ENCODE measurements around the gene ZNF778. TPM values are rescaled to one million over a fixed set of nuclear protein-coding genes. Genes with fewer than 3 reads are reported as not detected.
"Not testable (repeated sequence)": the region's sequence is repeated elsewhere in the genome, so short reads cannot be mapped to it uniquely, and the experiment has no call there.

The ZNF778 gene
- total RNA-seq, 1 donor from 2014 or later = 21.5 TPM

DNA sequence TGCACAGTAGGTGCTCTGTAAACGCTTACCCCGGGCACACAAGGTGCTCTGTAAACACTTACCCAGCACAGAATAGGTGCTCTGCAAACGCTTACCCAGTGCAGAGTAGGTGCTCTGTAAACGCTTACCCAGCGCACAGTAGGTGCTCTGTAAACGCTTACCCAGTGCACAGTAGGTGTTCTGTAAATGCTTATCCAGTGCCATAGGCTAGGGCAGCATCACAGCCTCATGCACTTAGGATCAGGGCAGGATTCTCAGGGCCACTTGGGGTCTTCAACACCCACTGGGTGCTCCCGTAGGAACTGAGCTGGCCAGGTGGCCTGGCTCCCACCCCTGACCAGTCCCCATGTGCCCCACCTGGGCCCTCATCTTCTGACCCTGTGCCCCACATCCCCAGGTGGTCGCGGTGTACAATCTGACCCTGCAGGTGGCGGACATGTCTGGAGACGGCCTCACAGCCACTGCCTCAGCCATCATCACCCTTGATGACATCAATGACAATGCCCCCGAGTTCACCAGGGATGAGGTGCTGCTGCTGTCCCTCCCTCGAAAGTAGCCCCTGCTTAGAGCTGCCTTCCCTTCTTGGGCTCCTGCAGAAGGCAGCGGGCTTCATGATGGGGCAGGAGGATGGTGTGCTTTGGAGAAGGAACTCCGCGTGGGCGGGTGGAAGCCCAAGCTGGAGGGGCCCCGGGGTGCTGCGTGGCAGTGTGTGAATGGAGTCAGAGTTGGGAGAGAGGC, 30.3 kb upstream of the ZNF778 start:
- H3K27ac Mint-ChIP-seq = no peak overlapping the region
- peaks cover 30% of the 10 kb centered on the region for H3F3A ChIP-seq (ENCODE audit: low read depth)
- H3K9ac ChIP-seq = no peak overlapping the region
- H3K9me3 ChIP-seq (ENCODE audit: low read depth) = no peaks in the 10 kb centered on the region
- H3K4me1 Mint-ChIP-seq = no peaks in the 10 kb centered on the region
- H3K4me3 ChIP-seq = no peak overlapping the region
- H3K27ac ChIP-seq = no peak overlapping the region
- peak overlapping the region; percentile 15 for H3K4me3 Mint-ChIP-seq
- no peaks in the 10 kb centered on the region for H3K79me2 ChIP-seq (ENCODE audit: low read depth)
- H4K20me1 ChIP-seq (ENCODE audit: low read depth) = no peaks in the 10 kb centered on the region
- H3K27me3 Mint-ChIP-seq (ENCODE audit: insufficient read depth, low read depth) = peaks cover 30% of the 10 kb centered on the region
- peak; percentile 42 for DNase-seq (ENCODE audit: low spot score)
- H3K4me1 ChIP-seq = no peaks in the 10 kb centered on the region
- H3K27me3 ChIP-seq = peaks cover 34% of the 10 kb centered on the region
- no peaks in the 10 kb centered on the region for H3K36me3 ChIP-seq
- no peak overlapping the region for H3K4me2 ChIP-seq
- no peaks in the 10 kb centered on the region for H3K36me3 Mint-ChIP-seq
- no peak overlapping the region for H2AFZ ChIP-seq (replicated peaks)
- no peaks in the 10 kb centered on the region for H3K9me3 Mint-ChIP-seq
- TF ChIP-seq, protein P1, sequence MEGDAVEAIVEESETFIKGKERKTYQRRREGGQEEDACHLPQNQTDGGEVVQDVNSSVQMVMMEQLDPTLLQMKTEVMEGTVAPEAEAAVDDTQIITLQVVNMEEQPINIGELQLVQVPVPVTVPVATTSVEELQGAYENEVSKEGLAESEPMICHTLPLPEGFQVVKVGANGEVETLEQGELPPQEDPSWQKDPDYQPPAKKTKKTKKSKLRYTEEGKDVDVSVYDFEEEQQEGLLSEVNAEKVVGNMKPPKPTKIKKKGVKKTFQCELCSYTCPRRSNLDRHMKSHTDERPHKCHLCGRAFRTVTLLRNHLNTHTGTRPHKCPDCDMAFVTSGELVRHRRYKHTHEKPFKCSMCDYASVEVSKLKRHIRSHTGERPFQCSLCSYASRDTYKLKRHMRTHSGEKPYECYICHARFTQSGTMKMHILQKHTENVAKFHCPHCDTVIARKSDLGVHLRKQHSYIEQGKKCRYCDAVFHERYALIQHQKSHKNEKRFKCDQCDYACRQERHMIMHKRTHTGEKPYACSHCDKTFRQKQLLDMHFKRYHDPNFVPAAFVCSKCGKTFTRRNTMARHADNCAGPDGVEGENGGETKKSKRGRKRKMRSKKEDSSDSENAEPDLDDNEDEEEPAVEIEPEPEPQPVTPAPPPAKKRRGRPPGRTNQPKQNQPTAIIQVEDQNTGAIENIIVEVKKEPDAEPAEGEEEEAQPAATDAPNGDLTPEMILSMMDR (IDR thresholded peaks at IDR 0.05) = no peak
- TF ChIP-seq EZH2phosphoT487 (IDR thresholded peaks at IDR 0.05) = no peak
- no peak for TF ChIP-seq EZH2 (IDR thresholded peaks at IDR 0.05)

DNA sequence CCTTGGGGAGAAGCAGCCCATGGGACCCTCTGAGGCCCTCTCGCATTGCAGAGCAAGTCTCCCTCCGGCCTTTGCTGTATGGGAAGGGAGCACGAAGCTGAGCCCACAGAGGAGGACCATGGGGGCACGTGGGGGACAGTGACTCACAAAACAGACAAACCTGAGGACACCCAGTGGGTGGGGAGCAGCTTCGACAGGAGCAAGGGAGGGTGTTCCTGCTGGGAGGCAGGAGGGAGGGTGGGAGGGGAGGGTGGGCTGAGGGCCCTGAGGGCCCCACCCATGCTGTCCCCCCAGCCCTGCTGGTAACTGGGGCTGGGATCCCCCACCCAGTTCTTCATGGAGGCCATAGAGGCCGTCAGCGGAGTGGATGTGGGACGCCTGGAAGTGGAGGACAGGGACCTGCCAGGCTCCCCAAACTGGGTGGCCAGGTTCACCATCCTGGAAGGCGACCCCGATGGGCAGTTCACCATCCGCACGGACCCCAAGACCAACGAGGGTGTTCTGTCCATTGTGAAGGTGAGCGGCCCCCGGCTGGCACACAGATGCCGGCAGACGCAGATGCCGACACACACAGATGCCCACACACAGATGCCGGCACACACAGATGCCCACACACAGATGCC, 29.6 kb upstream of the ZNF778 start:
- H3K9me3 Mint-ChIP-seq = no peaks in the 10 kb centered on the region
- no peaks in the 10 kb centered on the region for H4K20me1 ChIP-seq (ENCODE audit: low read depth)
- peaks cover 30% of the 10 kb centered on the region for H3F3A ChIP-seq (ENCODE audit: low read depth)
- H3K4me1 Mint-ChIP-seq = no peaks in the 10 kb centered on the region
- H3K27ac Mint-ChIP-seq = no peak overlapping the region
- H3K27me3 Mint-ChIP-seq (ENCODE audit: insufficient read depth, low read depth) = peaks cover 30% of the 10 kb centered on the region
- H3K4me3 Mint-ChIP-seq = peak overlapping the region; percentile 15
- H3K36me3 Mint-ChIP-seq = no peaks in the 10 kb centered on the region
- H3K27ac ChIP-seq = no peak overlapping the region
- H3K4me2 ChIP-seq = no peak overlapping the region
- H3K9ac ChIP-seq = no peak overlapping the region
- TF ChIP-seq, protein P1 (IDR thresholded peaks at IDR 0.05) = no peak
- TF ChIP-seq EZH2phosphoT487 (IDR thresholded peaks at IDR 0.05) = no peak
- TF ChIP-seq EZH2 (IDR thresholded peaks at IDR 0.05) = no peak
- H3K4me3 ChIP-seq = no peak overlapping the region
- peaks cover 41% of the 10 kb centered on the region for H3K27me3 ChIP-seq
- H3K79me2 ChIP-seq (ENCODE audit: low read depth) = no peaks in the 10 kb centered on the region
- no peak overlapping the region for H2AFZ ChIP-seq (replicated peaks)
- no peaks in the 10 kb centered on the region for H3K9me3 ChIP-seq (ENCODE audit: low read depth)
- DNase-seq (ENCODE audit: low spot score) = peak; percentile 2
- H3K4me1 ChIP-seq = no peaks in the 10 kb centered on the region
- no peaks in the 10 kb centered on the region for H3K36me3 ChIP-seq

DNA sequence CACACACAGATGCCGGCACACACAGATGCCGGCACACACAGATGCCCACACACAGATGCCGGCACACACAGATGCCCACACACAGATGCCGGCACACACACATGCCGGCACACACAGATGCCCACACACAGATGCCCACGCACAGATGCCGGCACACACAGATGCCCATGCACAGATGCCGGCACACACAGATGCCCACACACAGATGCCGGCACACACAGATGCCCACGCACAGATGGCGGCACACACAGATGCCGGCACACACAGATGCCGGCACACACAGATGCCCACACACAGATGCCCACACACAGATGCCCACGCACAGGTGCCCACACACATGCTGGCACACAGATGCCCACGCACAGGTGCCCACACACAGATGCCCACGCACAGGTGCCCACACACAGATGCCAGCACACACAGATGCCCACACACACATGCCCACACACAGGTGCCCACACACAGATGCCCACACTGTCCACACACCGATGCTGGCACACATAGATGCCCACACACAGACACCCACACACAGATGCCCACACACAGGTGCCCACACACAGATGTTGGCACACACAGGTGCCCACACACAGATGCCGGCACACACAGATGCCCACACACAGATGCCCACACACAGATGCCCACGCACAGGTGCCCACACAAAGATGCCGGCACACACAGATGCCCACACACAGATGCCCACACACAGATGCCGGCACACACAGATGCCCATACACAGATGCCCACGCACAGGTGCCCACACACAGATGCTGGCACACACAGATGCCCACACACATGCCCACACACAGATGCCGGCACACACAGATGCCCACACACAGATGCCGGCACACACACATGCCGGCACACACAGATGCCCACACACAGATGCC, 28.8 kb upstream of the ZNF778 start:
- not testable (repeated sequence) for H3K4me1 Mint-ChIP-seq; H3K9ac ChIP-seq; H3K27ac ChIP-seq; H3K79me2 ChIP-seq (ENCODE audit: low read depth); H3K4me1 ChIP-seq; H3K4me2 ChIP-seq; H3K36me3 Mint-ChIP-seq; H3K9me3 Mint-ChIP-seq; DNase-seq (ENCODE audit: low spot score); H3K27ac Mint-ChIP-seq; H3K9me3 ChIP-seq (ENCODE audit: low read depth); H3K36me3 ChIP-seq; H4K20me1 ChIP-seq (ENCODE audit: low read depth); H2AFZ ChIP-seq (replicated peaks); H3K4me3 ChIP-seq
- peaks cover 28% of the 10 kb centered on the region for H3K27me3 Mint-ChIP-seq (ENCODE audit: insufficient read depth, low read depth)
- Histone ChIP-seq H3F3A (ENCODE audit: low read depth) (peaks cover 33% of the 10 kb centered on the region), H3K27me3 (peaks cover 50% of the 10 kb centered on the region)
- H3K4me3 Mint-ChIP-seq = peak overlapping the region; percentile 50

All from neural progenitor cell (in vitro differentiated cells).